RKO (cell line): ENCODE data around the gene CRYGC.
A peak's percentile ranks its signal among the peaks of the same experiment; 100 is the strongest.
"Not testable (repeated sequence)": the region's sequence is repeated elsewhere in the genome, so short reads cannot be mapped to it uniquely, and the experiment has no call there.

Source experiments
- DNase-seq: peaks from one replicate; pipeline ENCODE4 v3.0.0-alpha.2; 2016; ENCODE audit warnings: low spot score

Gene CRYGC

GRCh38 chr2:208129744-208130711 lies at the start of gene CRYGC:
TSS of gene CRYGC (minus strand) at chr2:208129828. CDS start at chr2:208129792, 36 bp downstream.
- DNase-seq = no peak

GRCh38 chr2:208179028-208179609 lies 49.5 kb upstream of the CRYGC start:
- DNase-seq = no peak

GRCh38 chr2:208175840-208176153 lies 46.2 kb upstream of the CRYGC start:
- no peak for DNase-seq

- DNase-seq = peak; percentile 87
Observed at GRCh38 chr2:208175069-208175839, 45.6 kb upstream of the CRYGC start.

- no peak for DNase-seq
Observed at GRCh38 chr2:208174144-208174543, 44.5 kb upstream of the CRYGC start.

- no peak for DNase-seq
Observed at GRCh38 chr2:208172125-208172524, 42.5 kb upstream of the CRYGC start.

- no peak for DNase-seq
Observed at GRCh38 chr2:208164951-208165755, 35.5 kb upstream of the CRYGC start.

GRCh38 chr2:208163489-208163888 lies 33.9 kb upstream of the CRYGC start, which contains the start of gene CRYGA:
TSS of gene CRYGA (minus strand) at chr2:208163589. CDS start at chr2:208163556, 33 bp downstream.
- DNase-seq = no peak

- DNase-seq = no peak
Observed at GRCh38 chr2:208156439-208156838, 26.8 kb upstream of the CRYGC start.

- no peak for DNase-seq
Observed at GRCh38 chr2:208153156-208153555, 23.5 kb upstream of the CRYGC start.

GRCh38 chr2:208150956-208151355 lies 21.3 kb upstream of the CRYGC start:
- no peak for DNase-seq

- DNase-seq = no peak
Observed at GRCh38 chr2:208150094-208150493, 20.5 kb upstream of the CRYGC start.

- no peak for DNase-seq
Observed at GRCh38 chr2:208148803-208149202, 19.2 kb upstream of the CRYGC start.

GRCh38 chr2:208147759-208148158 lies 18.1 kb upstream of the CRYGC start:
- no peak for DNase-seq

- no peak for DNase-seq
Observed at GRCh38 chr2:208147008-208147407, 17.4 kb upstream of the CRYGC start.

GRCh38 chr2:208146006-208146405 lies 16.4 kb upstream of the CRYGC start, which contains the start of gene CRYGB:
TSS of gene CRYGB (minus strand) at chr2:208146158. CDS start at chr2:208146120, 38 bp downstream.
- no peak for DNase-seq

GRCh38 chr2:208142925-208143799 lies 13.5 kb upstream of the CRYGC start:
- DNase-seq = no peak

GRCh38 chr2:208142240-208142924 lies 12.8 kb upstream of the CRYGC start:
- no peak for DNase-seq

- DNase-seq = no peak
Observed at GRCh38 chr2:208139447-208139846, 9.8 kb upstream of the CRYGC start.

- DNase-seq = not testable (repeated sequence)
Observed at GRCh38 chr2:208138334-208138733, 8.7 kb upstream of the CRYGC start.
